ENCODE results near the gene CMBL. TPM values are rescaled to one million over a fixed set of nuclear protein-coding genes. Genes with fewer than 3 reads are reported as not detected.
"Not testable (repeated sequence)": the region's sequence is repeated elsewhere in the genome, so short reads cannot be mapped to it uniquely, and the experiment has no call there.

CMBL gene
- total and polyA plus RNA-seq, 2 of the 13 experiments (the other 11 are each of a cell fraction or from before 2014, with no cell fraction given): 11.5 to 17.0 TPM

DNA sequence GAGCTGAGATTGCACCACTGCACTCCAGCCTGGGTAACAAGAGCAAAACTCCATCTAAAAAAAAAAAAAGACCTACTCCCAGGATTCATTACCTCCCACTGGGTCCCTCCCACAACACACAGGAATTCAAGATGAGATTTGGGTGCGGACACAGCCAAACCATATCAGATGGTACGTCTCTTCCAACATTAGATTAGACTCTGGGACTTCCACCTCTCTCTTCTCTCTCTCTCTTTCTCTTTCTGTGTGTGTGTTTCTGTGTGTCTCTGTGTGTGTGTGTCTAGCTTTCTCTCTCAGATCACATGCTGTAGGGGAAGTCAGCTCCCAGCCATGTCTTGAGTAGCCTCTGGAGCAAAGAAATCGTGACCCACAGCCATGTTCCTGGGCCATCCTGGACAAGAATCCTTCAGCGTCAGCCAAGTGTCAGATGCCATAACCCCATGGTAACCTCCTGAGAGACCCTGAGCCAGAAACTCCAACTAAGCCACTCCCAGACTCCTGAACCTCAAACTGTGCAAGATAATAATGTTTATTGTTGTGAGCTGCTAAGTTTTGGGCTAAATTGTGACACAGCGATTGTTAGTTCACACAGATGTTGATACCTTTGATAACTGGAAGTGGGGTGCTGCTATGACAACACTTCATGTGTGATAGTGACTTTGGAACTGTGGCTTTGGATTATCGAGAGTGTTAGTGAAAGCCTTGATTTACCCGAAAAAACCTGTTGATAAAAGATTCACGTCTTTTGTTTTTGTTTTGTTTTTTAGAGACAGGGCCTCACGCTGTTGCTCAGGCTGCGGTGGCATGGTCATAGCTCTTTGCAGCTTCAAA lies 4.1 kb upstream of the CMBL start (continued):
- TF ChIP-seq TFAP4 (IDR thresholded peaks at IDR 0.05; ENCODE audit: borderline replicate concordance, low read depth) (no peak), KLF11 (CRISPR knock-in tag; IDR thresholded peaks at IDR 0.05) (no peak), SP2 (CRISPR knock-in tag; IDR thresholded peaks at IDR 0.05) (no peak), CBX5 (CRISPR knock-in tag; IDR thresholded peaks at IDR 0.05; ENCODE audit: borderline replicate concordance) (no peak), FOXK1 (CRISPR knock-in tag; IDR thresholded peaks at IDR 0.05; ENCODE audit: borderline replicate concordance, low read depth) (no peak), NFRKB (IDR thresholded peaks at IDR 0.05) (no peak)
- TF ChIP-seq, protein P1, sequence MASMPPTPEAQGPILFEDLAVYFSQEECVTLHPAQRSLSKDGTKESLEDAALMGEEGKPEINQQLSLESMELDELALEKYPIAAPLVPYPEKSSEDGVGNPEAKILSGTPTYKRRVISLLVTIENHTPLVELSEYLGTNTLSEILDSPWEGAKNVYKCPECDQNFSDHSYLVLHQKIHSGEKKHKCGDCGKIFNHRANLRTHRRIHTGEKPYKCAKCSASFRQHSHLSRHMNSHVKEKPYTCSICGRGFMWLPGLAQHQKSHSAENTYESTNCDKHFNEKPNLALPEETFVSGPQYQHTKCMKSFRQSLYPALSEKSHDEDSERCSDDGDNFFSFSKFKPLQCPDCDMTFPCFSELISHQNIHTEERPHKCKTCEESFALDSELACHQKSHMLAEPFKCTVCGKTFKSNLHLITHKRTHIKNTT (CRISPR knock-in tag; IDR thresholded peaks at IDR 0.05): no peak
- TF ChIP-seq, protein P2, sequence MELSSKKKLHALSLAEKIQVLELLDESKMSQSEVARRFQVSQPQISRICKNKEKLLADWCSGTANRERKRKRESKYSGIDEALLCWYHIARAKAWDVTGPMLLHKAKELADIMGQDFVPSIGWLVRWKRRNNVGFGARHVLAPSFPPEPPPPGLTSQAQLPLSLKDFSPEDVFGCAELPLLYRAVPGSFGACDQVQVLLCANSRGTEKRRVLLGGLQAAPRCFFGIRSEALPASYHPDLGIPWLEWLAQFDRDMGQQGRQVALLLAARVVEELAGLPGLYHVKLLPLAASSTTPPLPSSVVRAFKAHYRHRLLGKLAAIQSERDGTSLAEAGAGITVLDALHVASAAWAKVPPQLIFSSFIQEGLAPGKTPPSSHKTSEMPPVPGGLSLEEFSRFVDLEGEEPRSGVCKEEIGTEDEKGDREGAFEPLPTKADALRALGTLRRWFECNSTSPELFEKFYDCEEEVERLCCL (CRISPR knock-in tag; IDR thresholded peaks at IDR 0.05; ENCODE audit: borderline replicate concordance): no peak
- TF ChIP-seq, protein P3, sequence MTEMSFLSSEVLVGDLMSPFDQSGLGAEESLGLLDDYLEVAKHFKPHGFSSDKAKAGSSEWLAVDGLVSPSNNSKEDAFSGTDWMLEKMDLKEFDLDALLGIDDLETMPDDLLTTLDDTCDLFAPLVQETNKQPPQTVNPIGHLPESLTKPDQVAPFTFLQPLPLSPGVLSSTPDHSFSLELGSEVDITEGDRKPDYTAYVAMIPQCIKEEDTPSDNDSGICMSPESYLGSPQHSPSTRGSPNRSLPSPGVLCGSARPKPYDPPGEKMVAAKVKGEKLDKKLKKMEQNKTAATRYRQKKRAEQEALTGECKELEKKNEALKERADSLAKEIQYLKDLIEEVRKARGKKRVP (CRISPR knock-in tag; IDR thresholded peaks at IDR 0.05): no peak

- BruUV-seq (replicated peaks); CTCF ChIA-PET (ENCODE audit: low intra/inter-chr PET ratio, low total read pairs); in situ Hi-C loops (cut with HindIII; ENCODE audit: extremely low pct_ligation_motif_present, low pct_unique_long_range_greater_than_20kb); H3K9me3 ChIP-seq (ENCODE audit: low read length); H3K9ac ChIP-seq (ENCODE audit: insufficient read depth, low read depth, low read length); DNase-seq (ENCODE audit: low spot score); H3K4me3 ChIP-seq (replicated peaks in 1 of 3; ENCODE audit: insufficient read depth in 1 of 3, low read depth in 2 of 3, low read length in 3 of 3); H3K27me3 ChIP-seq (ENCODE audit: control insufficient read depth in 1 of 2, insufficient read depth in 2 of 2, low read length in 2 of 2); H3K27ac ChIP-seq (ENCODE audit: extremely low read length, insufficient read depth, low read length); H3K36me3 ChIP-seq (replicated peaks in 1 of 2; ENCODE audit: control insufficient read depth in 1 of 2, insufficient read depth in 2 of 2, low read length in 2 of 2); ATAC-seq; H3K4me2 ChIP-seq (ENCODE audit: low read depth, low read length); H4K20me1 ChIP-seq (ENCODE audit: insufficient read depth, low read length); H2AFZ ChIP-seq (ENCODE audit: low read length); intact Hi-C loops (cut with micrococcal nuclease; ENCODE audit: unreplicated experiment); FAIRE-seq; H3K79me2 ChIP-seq (ENCODE audit: insufficient read depth, low read length): not testable (repeated sequence)
- POLR2A ChIA-PET: interaction anchor here (1.6 kb wide), 1 partner anchor 42 kb away, joined by 7 read pairs; the partner anchor contains the start of gene MARCHF6
- H3K4me1 ChIP-seq (ENCODE audit: insufficient read depth, low read length): peaks cover 34% of the 10 kb centered on the region
- 53% methylated on average over 8 of the region's 8 CpGs for WGBS (ENCODE audit: low lambda C conversion rate)
Measured at GRCh38 chr5:10310835-10311570, 3.3 kb upstream of the CMBL start.

Measured in HepG2 (cell line).